ENCODE results near the gene EPN2.

- TF ChIP-seq CTCF (IDR thresholded peaks at IDR 0.05): no peak
- no peak for TF ChIP-seq POLR2A (IDR thresholded peaks at IDR 0.05)
These were observed 37.7 kb downstream of the EPN2 start for GRCh38 chr17:19274893-19275292.
